Measurements from ENCODE around the gene TAS1R2. TPM values are rescaled to one million over a fixed set of nuclear protein-coding genes. Genes with fewer than 3 reads are reported as not detected.
A peak's percentile ranks its signal among the peaks of the same experiment; 100 is the strongest.

The TAS1R2 gene
- total RNA-seq, 1 donor from 2014 or later = 0.98 TPM

GRCh38 chr1:18902523-18903290, 43.2 kb upstream of the TAS1R2 start, which contains the start of gene ALDH4A1:
ALDH4A1 (minus strand) TSS chr1:18902555; CDS start chr1:18902523, 32 bp downstream.
- Histone ChIP-seq H3K4me1 (peaks cover 46% of the 10 kb centered on the region), H3K9me3 (no peaks in the 10 kb centered on the region), H3K27ac (peak within 1 kb of the TSS; percentile 87), H3K27me3 (no peaks in the 10 kb centered on the region), H3K4me3 (peak within 1 kb of the TSS; percentile 66 to 75), H3K36me3 (no peaks in the 10 kb centered on the region)
- intact Hi-C loops (cut with DNase I) = loop anchor here (10.0 kb wide), 1 partner anchor 192 kb away; no protein-coding TSS in a partner anchor
- DNase-seq (ENCODE audit: extremely low spot score in 2 of 2) = peak in 1 of 2 donors; percentile 99
- TF ChIP-seq, protein P1, sequence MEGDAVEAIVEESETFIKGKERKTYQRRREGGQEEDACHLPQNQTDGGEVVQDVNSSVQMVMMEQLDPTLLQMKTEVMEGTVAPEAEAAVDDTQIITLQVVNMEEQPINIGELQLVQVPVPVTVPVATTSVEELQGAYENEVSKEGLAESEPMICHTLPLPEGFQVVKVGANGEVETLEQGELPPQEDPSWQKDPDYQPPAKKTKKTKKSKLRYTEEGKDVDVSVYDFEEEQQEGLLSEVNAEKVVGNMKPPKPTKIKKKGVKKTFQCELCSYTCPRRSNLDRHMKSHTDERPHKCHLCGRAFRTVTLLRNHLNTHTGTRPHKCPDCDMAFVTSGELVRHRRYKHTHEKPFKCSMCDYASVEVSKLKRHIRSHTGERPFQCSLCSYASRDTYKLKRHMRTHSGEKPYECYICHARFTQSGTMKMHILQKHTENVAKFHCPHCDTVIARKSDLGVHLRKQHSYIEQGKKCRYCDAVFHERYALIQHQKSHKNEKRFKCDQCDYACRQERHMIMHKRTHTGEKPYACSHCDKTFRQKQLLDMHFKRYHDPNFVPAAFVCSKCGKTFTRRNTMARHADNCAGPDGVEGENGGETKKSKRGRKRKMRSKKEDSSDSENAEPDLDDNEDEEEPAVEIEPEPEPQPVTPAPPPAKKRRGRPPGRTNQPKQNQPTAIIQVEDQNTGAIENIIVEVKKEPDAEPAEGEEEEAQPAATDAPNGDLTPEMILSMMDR (IDR thresholded peaks at IDR 0.05) = no peak
- TF ChIP-seq POLR2A (IDR thresholded peaks at IDR 0.05) (peak in 1 of 2 donors; percentile 60), POLR2AphosphoS5 (IDR thresholded peaks at IDR 0.05; ENCODE audit: insufficient read depth in 1 of 2, low read depth in 1 of 2) (peak; percentile 80 to 91)

- intact Hi-C loops (cut with DNase I) = loop anchor here (10.0 kb wide), 1 partner anchor 193 kb away; no protein-coding TSS in a partner anchor
- Histone ChIP-seq H3K36me3 (no peaks in the 10 kb centered on the region), H3K4me3 (peak overlapping the region; percentile 66 to 75), H3K9me3 (no peaks in the 10 kb centered on the region), H3K4me1 (peaks cover 39% of the 10 kb centered on the region), H3K27me3 (no peaks in the 10 kb centered on the region), H3K27ac (peak overlapping the region; percentile 87)
- TF ChIP-seq POLR2A (IDR thresholded peaks at IDR 0.05) (no peak), POLR2AphosphoS5 (IDR thresholded peaks at IDR 0.05; ENCODE audit: insufficient read depth in 1 of 2, low read depth in 1 of 2) (no peak)
- TF ChIP-seq, protein P1 (IDR thresholded peaks at IDR 0.05) = no peak
- no peak for DNase-seq (ENCODE audit: extremely low spot score in 2 of 2)
These were observed 42.6 kb upstream of the TAS1R2 start for GRCh38 chr1:18901952-18902522.

- no peak for DNase-seq (ENCODE audit: extremely low spot score in 2 of 2)
- H3K4me3 ChIP-seq = peak overlapping the region; percentile 66 to 75
- intact Hi-C loops (cut with DNase I) = loop anchor here (10.0 kb wide), 1 partner anchor 193 kb away; no protein-coding TSS in a partner anchor
- H3K27me3 ChIP-seq = no peaks in the 10 kb centered on the region
- no peak overlapping the region for H3K27ac ChIP-seq
- no peaks in the 10 kb centered on the region for H3K9me3 ChIP-seq
- no peak for TF ChIP-seq POLR2A (IDR thresholded peaks at IDR 0.05)
- TF ChIP-seq, protein P1 (IDR thresholded peaks at IDR 0.05) = no peak
- TF ChIP-seq POLR2AphosphoS5 (IDR thresholded peaks at IDR 0.05; ENCODE audit: insufficient read depth in 1 of 2, low read depth in 1 of 2) = no peak
- H3K36me3 ChIP-seq = no peaks in the 10 kb centered on the region
- peaks cover 39% of the 10 kb centered on the region for H3K4me1 ChIP-seq
These were observed 41.9 kb upstream of the TAS1R2 start for GRCh38 chr1:18901147-18901951.

DNA sequence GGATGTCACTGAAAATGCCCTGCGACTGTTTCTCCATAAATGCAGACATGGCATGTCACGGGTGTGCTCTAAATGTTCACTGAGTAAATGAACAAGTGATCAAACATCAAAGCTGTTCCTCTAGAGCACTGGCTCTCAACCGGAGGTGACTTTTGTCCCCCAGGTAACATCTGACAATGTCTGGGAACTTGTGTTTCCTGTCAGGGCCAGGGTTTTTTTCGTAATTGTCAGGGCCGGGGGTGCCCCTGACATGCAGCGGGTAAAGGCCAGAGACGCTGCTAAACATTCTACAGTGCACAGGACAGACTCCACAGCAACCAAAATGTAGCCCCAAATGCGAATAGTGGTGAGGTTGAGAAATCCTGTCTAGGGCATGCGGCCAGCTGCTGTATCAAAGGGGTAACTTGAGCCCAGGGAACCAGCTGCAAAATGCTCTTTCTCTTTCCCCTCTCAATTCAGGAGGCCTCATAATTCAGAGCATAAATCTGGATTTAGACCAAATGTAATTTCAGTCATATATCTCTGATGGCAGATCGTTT, 40.9 kb upstream of the TAS1R2 start:
- intact Hi-C loops (cut with DNase I) = loop anchor here (10.0 kb wide), 1 partner anchor 194 kb away; no protein-coding TSS in a partner anchor

More for the DNA sequence above, 40.9 kb upstream of the TAS1R2 start:
- Histone ChIP-seq H3K27me3 (no peaks in the 10 kb centered on the region), H3K4me3 (no peak overlapping the region), H3K9me3 (no peaks in the 10 kb centered on the region), H3K27ac (no peak overlapping the region), H3K4me1 (peaks cover 39% of the 10 kb centered on the region), H3K36me3 (no peaks in the 10 kb centered on the region)
- no peak for DNase-seq (ENCODE audit: extremely low spot score in 2 of 2)
- TF ChIP-seq POLR2A (IDR thresholded peaks at IDR 0.05) (no peak), POLR2AphosphoS5 (IDR thresholded peaks at IDR 0.05; ENCODE audit: insufficient read depth in 1 of 2, low read depth in 1 of 2) (no peak)
- TF ChIP-seq, protein P1 (IDR thresholded peaks at IDR 0.05) = no peak
